Subcutaneous abdominal adipose tissue (tissue), 5 donors: ENCODE measurements around the gene ZNF45.
A peak's percentile ranks its signal among the peaks of the same experiment; 100 is the strongest.

Experiments
- H3K27ac ChIP-seq: one replicate; pipeline ENCODE4 v1.7.0; 2013; ENCODE audit warnings: low read depth, mild to moderate bottlenecking, inconsistent platforms, low read length, moderate library complexity
- H3K27me3 ChIP-seq, 5 donors: one replicate each; pipeline ENCODE4 v1.7.0; 2013; ENCODE audit warnings: low read length in 5 of 5, inconsistent platforms in 1 of 5; ENCODE audit not compliant: control insufficient read depth in 5 of 5, insufficient read depth in 4 of 5
- H3K36me3 ChIP-seq, 5 donors: one replicate each; pipeline ENCODE4 v1.7.0; 2013; ENCODE audit warnings: low read length in 5 of 5; ENCODE audit not compliant: control insufficient read depth in 5 of 5, insufficient read depth in 5 of 5
- H3K4me1 ChIP-seq, 5 donors: one replicate each; pipeline ENCODE4 v1.7.0; 2013; ENCODE audit warnings: low read length in 5 of 5, mild to moderate bottlenecking in 3 of 5, moderate library complexity in 1 of 5; ENCODE audit not compliant: control insufficient read depth in 5 of 5, insufficient read depth in 5 of 5
- H3K4me3 ChIP-seq, 5 donors: one replicate each; pipeline ENCODE4 v1.7.0; 2013; ENCODE audit warnings: low read length in 5 of 5, low read depth in 1 of 5
- H3K9ac ChIP-seq, 5 donors: one replicate each; pipeline ENCODE4 v1.7.0; 2013; ENCODE audit warnings: low read length in 5 of 5, mild to moderate bottlenecking in 4 of 5, moderate library complexity in 3 of 5
- H3K9me3 ChIP-seq, 5 donors: one replicate each; pipeline ENCODE4 v1.7.0; 2013; ENCODE audit warnings: low read length in 5 of 5; ENCODE audit not compliant: control insufficient read depth in 5 of 5
- donor health status: healthy.
- donor health status: healthy.
- donor health status: healthy.
- donor health status: healthy.
- donor health status: healthy.

ZNF45 gene

GRCh38 chr19:43923875-43924274, 11.2 kb downstream of the ZNF45 start:
- Histone ChIP-seq H3K9me3 (peaks cover 19 to 35% (median 32%) of the 10 kb centered on the region in 5 donors), H3K27me3 (no peaks in the 10 kb centered on the region), H3K9ac (no peak overlapping the region), H3K4me1 (no peaks in the 10 kb centered on the region), H3K27ac (no peak overlapping the region), H3K36me3 (peaks cover 81 to 98% (median 92%) of the 10 kb centered on the region in 5 donors), H3K4me3 (no peak overlapping the region)

DNA sequence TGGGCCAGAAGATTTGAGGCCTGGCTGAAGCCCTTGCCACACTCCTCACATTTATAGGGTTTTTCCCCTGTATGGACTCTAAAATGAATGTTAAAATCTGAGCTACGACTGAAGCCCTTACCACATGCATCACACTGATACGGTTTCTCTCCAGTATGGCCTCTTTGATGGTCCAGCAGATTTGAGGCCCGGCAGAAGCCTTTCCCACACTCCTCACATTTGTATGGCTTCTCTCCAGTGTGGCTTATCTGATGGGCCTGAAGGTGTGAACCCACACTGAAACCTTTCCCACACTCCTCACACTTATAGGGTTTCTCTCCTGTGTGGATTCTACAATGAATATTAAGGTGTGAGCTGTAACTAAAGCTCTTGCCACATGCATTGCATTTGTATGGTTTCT, 21.0 kb downstream of the ZNF45 start:
- H3K4me1 ChIP-seq, result peaks cover 0 to 3% (median 0%) of the 10 kb centered on the region in 5 donors
- H3K27ac ChIP-seq, result no peak overlapping the region
- no peak overlapping the region for H3K9ac ChIP-seq
- peak overlapping the region; percentile 19 to 64 (median 37) for H3K4me3 ChIP-seq
- no peaks in the 10 kb centered on the region for H3K27me3 ChIP-seq
- H3K36me3 ChIP-seq, result peaks cover 40 to 59% (median 58%) of the 10 kb centered on the region in 5 donors
- H3K9me3 ChIP-seq, result peaks cover 84 to 98% (median 93%) of the 10 kb centered on the region in 5 donors

DNA sequence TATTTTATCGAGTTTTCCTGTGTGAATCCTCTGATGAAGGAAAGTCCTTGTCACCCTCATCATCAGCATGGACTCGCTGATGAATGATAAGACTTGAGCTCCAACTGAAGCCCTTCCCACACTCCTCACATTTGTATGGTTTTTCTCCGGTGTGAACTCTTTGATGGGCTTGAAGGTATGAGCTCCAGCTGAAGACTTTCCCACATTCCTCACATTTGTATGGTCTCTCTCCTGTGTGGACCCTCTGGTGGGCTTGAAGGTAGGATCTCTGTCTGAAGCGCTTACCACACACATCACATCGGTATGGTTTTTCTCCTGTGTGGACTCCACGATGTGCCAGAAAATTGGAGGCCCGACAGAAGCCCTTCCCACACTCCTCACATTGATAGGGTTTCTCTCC, 21.7 kb downstream of the ZNF45 start:
- Histone ChIP-seq H3K27me3 (no peaks in the 10 kb centered on the region), H3K27ac (no peak overlapping the region), H3K4me1 (peaks cover 0 to 3% (median 0%) of the 10 kb centered on the region in 5 donors), H3K9me3 (peaks cover 82 to 98% (median 94%) of the 10 kb centered on the region in 5 donors), H3K9ac (no peak overlapping the region), H3K36me3 (peaks cover 33 to 53% (median 51%) of the 10 kb centered on the region in 5 donors), H3K4me3 (peak overlapping the region; percentile 19 to 64 (median 37))

GRCh38 chr19:43910884-43911283, 24.2 kb downstream of the ZNF45 start:
- peaks cover 70 to 99% (median 94%) of the 10 kb centered on the region in 5 donors for H3K9me3 ChIP-seq
- H3K9ac ChIP-seq, result no peak overlapping the region
- H3K4me1 ChIP-seq, result peaks cover 0 to 3% (median 0%) of the 10 kb centered on the region in 5 donors
- peaks cover 15 to 28% (median 26%) of the 10 kb centered on the region in 5 donors for H3K36me3 ChIP-seq
- H3K27me3 ChIP-seq, result no peaks in the 10 kb centered on the region
- H3K4me3 ChIP-seq, result peak overlapping the region in 3 of 5 donors; percentile 9 to 35 (median 24)
- H3K27ac ChIP-seq, result no peak overlapping the region

DNA sequence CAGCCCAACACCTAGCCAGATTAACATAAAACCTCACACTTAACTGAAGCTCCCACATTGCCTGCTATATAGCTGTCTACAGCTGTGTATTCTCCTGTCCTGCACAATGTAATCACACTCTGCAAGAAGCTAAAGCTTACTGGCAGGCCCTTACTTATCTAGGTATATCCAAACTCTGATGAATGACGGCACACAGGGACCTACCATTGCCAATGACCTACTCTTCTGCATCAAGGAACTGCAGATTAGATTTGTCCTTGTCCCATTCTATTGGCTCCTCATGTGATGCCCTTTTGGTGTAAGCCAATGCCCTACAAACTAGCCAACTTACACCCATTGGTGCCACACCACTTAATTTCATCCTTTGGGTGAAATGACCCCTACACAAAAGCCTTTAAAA, 26.4 kb downstream of the ZNF45 start:
- Histone ChIP-seq H3K27ac (no peak overlapping the region), H3K4me3 (peak overlapping the region in 4 of 5 donors; percentile 6 to 55 (median 26)), H3K36me3 (peaks cover 0 to 5% (median 4%) of the 10 kb centered on the region in 5 donors), H3K27me3 (no peaks in the 10 kb centered on the region), H3K9ac (no peak overlapping the region), H3K4me1 (no peaks in the 10 kb centered on the region), H3K9me3 (peaks cover 57 to 94% (median 87%) of the 10 kb centered on the region in 5 donors)

DNA sequence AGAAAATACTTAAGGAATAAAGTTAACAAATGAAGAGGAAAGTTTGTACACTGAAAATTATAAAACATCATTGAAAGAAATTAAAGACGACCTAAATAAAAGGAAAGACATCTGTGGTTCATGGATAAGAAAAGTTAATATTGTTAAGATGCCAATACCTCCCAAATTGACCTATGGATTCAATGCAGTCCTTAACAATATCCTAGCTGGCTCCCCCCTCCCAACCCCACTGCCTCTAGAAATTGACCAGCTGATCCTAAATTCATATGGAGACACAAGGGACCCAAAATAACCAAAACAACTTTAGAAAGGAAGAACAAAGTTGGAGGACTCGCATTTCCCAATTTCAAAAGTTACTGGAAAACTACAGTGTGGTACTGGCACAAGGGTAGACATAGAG, 28.3 kb downstream of the ZNF45 start:
- no peak overlapping the region for H3K9ac ChIP-seq
- H3K9me3 ChIP-seq, result peaks cover 39 to 89% (median 82%) of the 10 kb centered on the region in 5 donors
- peak overlapping the region in 2 of 5 donors; percentile 32 to 34 for H3K4me3 ChIP-seq
- no peak overlapping the region for H3K27ac ChIP-seq
- H3K4me1 ChIP-seq, result peaks cover 0 to 8% (median 5%) of the 10 kb centered on the region in 5 donors
- H3K27me3 ChIP-seq, result no peaks in the 10 kb centered on the region
- no peaks in the 10 kb centered on the region for H3K36me3 ChIP-seq

DNA sequence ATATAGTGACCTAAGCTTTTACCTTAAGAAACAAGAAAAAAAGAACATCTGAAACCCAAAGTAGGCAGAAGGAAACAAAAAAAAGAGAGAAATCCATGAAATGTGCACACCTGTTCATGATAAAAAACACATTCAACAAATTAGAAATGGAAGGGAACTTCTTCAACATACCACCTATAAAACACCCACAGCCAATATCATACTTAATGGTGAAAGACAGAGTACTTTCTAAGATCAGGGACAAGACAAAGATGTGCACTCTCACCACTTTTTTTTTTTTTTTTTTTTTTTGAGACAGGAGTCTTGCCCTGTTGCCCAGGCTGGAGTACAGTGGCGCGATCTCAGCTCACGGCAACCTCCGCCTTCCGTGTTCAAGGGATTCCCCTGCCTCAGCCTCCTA, 29.2 kb downstream of the ZNF45 start:
- H3K4me1 ChIP-seq, result peaks cover 1 to 16% (median 12%) of the 10 kb centered on the region in 5 donors
- peak overlapping the region in 1 of 5 donors; percentile 35 for H3K4me3 ChIP-seq
- H3K9me3 ChIP-seq, result peaks cover 31 to 89% (median 74%) of the 10 kb centered on the region in 5 donors
- H3K27ac ChIP-seq, result no peak overlapping the region
- H3K27me3 ChIP-seq, result no peaks in the 10 kb centered on the region
- no peak overlapping the region for H3K9ac ChIP-seq
- no peaks in the 10 kb centered on the region for H3K36me3 ChIP-seq

- Histone ChIP-seq H3K27me3 (no peaks in the 10 kb centered on the region), H3K27ac (no peak overlapping the region), H3K4me3 (peak overlapping the region in 4 of 5 donors; percentile 84 to 97 (median 90)), H3K4me1 (peaks cover 1 to 17% (median 13%) of the 10 kb centered on the region in 5 donors), H3K36me3 (peaks cover 0 to 8% (median 0%) of the 10 kb centered on the region in 5 donors), H3K9me3 (peaks cover 15 to 74% (median 55%) of the 10 kb centered on the region in 5 donors), H3K9ac (no peak overlapping the region)
These were observed 32.7 kb downstream of the ZNF45 start for GRCh38 chr19:43902399-43902798.

GRCh38 chr19:43901395-43902390, 33.4 kb downstream of the ZNF45 start:
- Histone ChIP-seq H3K27ac (peak overlapping the region; percentile 37), H3K36me3 (peaks cover 0 to 12% (median 0%) of the 10 kb centered on the region in 5 donors), H3K9ac (peak overlapping the region in 4 of 5 donors; percentile 33 to 69 (median 42)), H3K4me3 (peak overlapping the region; percentile 84 to 97 (median 92)), H3K9me3 (peaks cover 12 to 74% (median 53%) of the 10 kb centered on the region in 5 donors), H3K27me3 (no peaks in the 10 kb centered on the region), H3K4me1 (peaks cover 1 to 17% (median 13%) of the 10 kb centered on the region in 5 donors)
